ENCODE results near the gene SEC22C.

GRCh38 chr3:42588625-42589024 is 6.9 kb upstream of the SEC22C start:
- TF ChIP-seq REST (IDR thresholded peaks at IDR 0.05; ENCODE audit: unreplicated experiment) (no peak), EZH2phosphoT487 (IDR thresholded peaks at IDR 0.05; ENCODE audit: unreplicated experiment) (no peak), CTCF (conservative IDR thresholded peaks at IDR 0.05; ENCODE audit: low read depth in 2 of 2) (no peak), POLR2AphosphoS5 (IDR thresholded peaks at IDR 0.05; ENCODE audit: low read depth) (no peak), EZH2 (IDR thresholded peaks at IDR 0.05; ENCODE audit: low read depth, unreplicated experiment) (no peak), ETS1 (IDR thresholded peaks at IDR 0.05) (no peak), ZNF462 (CRISPR knock-in tag; IDR thresholded peaks at IDR 0.05) (no peak)

Data from GM23338 (cell line).